ENCODE data around the gene SORCS1. TPM values are rescaled to one million over a fixed set of nuclear protein-coding genes. Genes with fewer than 3 reads are reported as not detected.

SORCS1 gene
- polyA plus RNA-seq, 1 of the 3 experiments (the other 2 are of a cell fraction), result 0.66 TPM

DNA sequence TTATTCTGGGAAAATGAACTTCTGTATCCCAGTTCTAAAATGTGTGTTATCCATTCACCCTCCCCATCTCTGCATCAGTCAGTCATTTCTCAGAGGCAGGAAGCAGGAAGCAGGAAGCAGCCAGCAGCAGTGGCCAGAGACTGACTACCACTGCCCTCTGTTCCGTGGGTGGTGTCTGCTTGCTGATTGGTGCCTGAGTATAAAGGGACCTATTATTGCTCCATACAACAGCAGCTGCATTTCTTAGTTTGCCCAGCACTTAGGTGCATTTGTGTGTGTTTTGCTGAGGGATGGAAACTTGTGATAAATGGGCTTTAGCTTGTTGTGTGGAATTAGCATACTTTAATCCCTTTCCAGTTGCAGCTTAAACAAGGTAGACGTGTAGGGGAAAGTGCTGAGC is 582.2 kb downstream of the SORCS1 start:
- 23% methylated on average over 2 of the region's 2 CpGs for WGBS (ENCODE audit: low lambda C conversion rate)
- no peak overlapping the region for H3K4me2 ChIP-seq
- POLR2A ChIA-PET, result no interaction called here

More for the DNA sequence above, 582.2 kb downstream of the SORCS1 start:
- Histone ChIP-seq H3K36me3 (replicated peaks in 1 of 2; ENCODE audit: control insufficient read depth in 1 of 2, insufficient read depth in 2 of 2, low read length in 1 of 2) (no peaks in the 10 kb centered on the region), H3K4me1 (ENCODE audit: control insufficient read depth in 1 of 2, insufficient read depth in 2 of 2, low read depth in 1 of 2, low read length in 1 of 2) (peaks cover 0 to 17% of the 10 kb centered on the region in 2 experiments; a peak in 2 of 4 replicates), H3K9me3 (no peaks in the 10 kb centered on the region), H3K27ac (ENCODE audit: low read depth in 2 of 2, low read length in 1 of 2) (no peak overlapping the region), H3K9ac (no peak overlapping the region), H3K9me2 (no peaks in the 10 kb centered on the region), H4K20me1 (ENCODE audit: insufficient read depth) (no peaks in the 10 kb centered on the region), H2AFZ (ENCODE audit: low read depth) (peak overlapping the region; percentile 41; the same call in 1 of the 2 replicates), H3K4me3 (ENCODE audit: low read depth in 2 of 2, low read length in 1 of 2) (no peak overlapping the region), H3F3A (replicated peaks; ENCODE audit: insufficient read depth) (no peaks in the 10 kb centered on the region), H3K79me2 (ENCODE audit: insufficient read depth) (no peaks in the 10 kb centered on the region), H3K27me3 (ENCODE audit: insufficient read depth) (no peaks in the 10 kb centered on the region)
- CTCF ChIA-PET, result interaction anchor here (0.6 to 1.1 kb wide), 2 partner anchors 9 to 10 kb away, joined by 3 read pairs; no protein-coding TSS in a partner anchor
- TF ChIP-seq NRF1 (IDR thresholded peaks at IDR 0.05; ENCODE audit: low read depth, low read length) (no peak), EP300 (IDR thresholded peaks at IDR 0.05; ENCODE audit: borderline replicate concordance in 1 of 2, low read depth in 1 of 2, low read length in 1 of 2) (no peak), FOXJ3 (CRISPR knock-in tag; IDR thresholded peaks at IDR 0.05) (no peak), RCOR1 (IDR thresholded peaks at IDR 0.05; ENCODE audit: low read length) (no peak), POLR2AphosphoS5 (IDR thresholded peaks at IDR 0.05; ENCODE audit: low read depth, low read length) (no peak), RAD21 (IDR thresholded peaks at IDR 0.05; ENCODE audit: low read length) (no peak), SMC3 (IDR thresholded peaks at IDR 0.05; ENCODE audit: low read depth, low read length) (no peak), GABPA (IDR thresholded peaks at IDR 0.05; ENCODE audit: low read depth) (no peak), EZH2phosphoT487 (IDR thresholded peaks at IDR 0.05; ENCODE audit: borderline replicate concordance, low read depth) (no peak), FOSL2 (IDR thresholded peaks at IDR 0.05; ENCODE audit: borderline replicate concordance, low read depth) (no peak), NFIC (IDR thresholded peaks at IDR 0.05; ENCODE audit: borderline replicate concordance) (no peak), RXRA (IDR thresholded peaks at IDR 0.05; ENCODE audit: borderline replicate concordance, low read depth) (no peak), JUND (IDR thresholded peaks at IDR 0.05) (no peak), MXI1 (IDR thresholded peaks at IDR 0.05; ENCODE audit: low read depth, low read length) (no peak)
- TF ChIP-seq, protein P1, sequence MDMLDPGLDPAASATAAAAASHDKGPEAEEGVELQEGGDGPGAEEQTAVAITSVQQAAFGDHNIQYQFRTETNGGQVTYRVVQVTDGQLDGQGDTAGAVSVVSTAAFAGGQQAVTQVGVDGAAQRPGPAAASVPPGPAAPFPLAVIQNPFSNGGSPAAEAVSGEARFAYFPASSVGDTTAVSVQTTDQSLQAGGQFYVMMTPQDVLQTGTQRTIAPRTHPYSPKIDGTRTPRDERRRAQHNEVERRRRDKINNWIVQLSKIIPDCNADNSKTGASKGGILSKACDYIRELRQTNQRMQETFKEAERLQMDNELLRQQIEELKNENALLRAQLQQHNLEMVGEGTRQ (IDR thresholded peaks at IDR 0.05; ENCODE audit: borderline replicate concordance, low read depth, low read length), result no peak
- TF ChIP-seq, protein P2, sequence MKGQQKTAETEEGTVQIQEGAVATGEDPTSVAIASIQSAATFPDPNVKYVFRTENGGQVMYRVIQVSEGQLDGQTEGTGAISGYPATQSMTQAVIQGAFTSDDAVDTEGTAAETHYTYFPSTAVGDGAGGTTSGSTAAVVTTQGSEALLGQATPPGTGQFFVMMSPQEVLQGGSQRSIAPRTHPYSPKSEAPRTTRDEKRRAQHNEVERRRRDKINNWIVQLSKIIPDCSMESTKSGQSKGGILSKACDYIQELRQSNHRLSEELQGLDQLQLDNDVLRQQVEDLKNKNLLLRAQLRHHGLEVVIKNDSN (IDR thresholded peaks at IDR 0.05; ENCODE audit: borderline replicate concordance, low read depth), result no peak
- TF ChIP-seq, protein P3, sequence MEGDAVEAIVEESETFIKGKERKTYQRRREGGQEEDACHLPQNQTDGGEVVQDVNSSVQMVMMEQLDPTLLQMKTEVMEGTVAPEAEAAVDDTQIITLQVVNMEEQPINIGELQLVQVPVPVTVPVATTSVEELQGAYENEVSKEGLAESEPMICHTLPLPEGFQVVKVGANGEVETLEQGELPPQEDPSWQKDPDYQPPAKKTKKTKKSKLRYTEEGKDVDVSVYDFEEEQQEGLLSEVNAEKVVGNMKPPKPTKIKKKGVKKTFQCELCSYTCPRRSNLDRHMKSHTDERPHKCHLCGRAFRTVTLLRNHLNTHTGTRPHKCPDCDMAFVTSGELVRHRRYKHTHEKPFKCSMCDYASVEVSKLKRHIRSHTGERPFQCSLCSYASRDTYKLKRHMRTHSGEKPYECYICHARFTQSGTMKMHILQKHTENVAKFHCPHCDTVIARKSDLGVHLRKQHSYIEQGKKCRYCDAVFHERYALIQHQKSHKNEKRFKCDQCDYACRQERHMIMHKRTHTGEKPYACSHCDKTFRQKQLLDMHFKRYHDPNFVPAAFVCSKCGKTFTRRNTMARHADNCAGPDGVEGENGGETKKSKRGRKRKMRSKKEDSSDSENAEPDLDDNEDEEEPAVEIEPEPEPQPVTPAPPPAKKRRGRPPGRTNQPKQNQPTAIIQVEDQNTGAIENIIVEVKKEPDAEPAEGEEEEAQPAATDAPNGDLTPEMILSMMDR (IDR thresholded peaks at IDR 0.05), result no peak
- TF ChIP-seq, protein P4, sequence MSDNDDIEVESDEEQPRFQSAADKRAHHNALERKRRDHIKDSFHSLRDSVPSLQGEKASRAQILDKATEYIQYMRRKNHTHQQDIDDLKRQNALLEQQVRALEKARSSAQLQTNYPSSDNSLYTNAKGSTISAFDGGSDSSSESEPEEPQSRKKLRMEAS (IDR thresholded peaks at IDR 0.05; ENCODE audit: low read depth), result no peak
- TF ChIP-seq, protein P5, sequence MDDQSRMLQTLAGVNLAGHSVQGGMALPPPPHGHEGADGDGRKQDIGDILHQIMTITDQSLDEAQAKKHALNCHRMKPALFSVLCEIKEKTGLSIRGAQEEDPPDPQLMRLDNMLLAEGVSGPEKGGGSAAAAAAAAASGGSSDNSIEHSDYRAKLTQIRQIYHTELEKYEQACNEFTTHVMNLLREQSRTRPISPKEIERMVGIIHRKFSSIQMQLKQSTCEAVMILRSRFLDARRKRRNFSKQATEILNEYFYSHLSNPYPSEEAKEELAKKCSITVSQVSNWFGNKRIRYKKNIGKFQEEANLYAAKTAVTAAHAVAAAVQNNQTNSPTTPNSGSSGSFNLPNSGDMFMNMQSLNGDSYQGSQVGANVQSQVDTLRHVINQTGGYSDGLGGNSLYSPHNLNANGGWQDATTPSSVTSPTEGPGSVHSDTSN (IDR thresholded peaks at IDR 0.05), result no peak
- TF ChIP-seq, protein P6, sequence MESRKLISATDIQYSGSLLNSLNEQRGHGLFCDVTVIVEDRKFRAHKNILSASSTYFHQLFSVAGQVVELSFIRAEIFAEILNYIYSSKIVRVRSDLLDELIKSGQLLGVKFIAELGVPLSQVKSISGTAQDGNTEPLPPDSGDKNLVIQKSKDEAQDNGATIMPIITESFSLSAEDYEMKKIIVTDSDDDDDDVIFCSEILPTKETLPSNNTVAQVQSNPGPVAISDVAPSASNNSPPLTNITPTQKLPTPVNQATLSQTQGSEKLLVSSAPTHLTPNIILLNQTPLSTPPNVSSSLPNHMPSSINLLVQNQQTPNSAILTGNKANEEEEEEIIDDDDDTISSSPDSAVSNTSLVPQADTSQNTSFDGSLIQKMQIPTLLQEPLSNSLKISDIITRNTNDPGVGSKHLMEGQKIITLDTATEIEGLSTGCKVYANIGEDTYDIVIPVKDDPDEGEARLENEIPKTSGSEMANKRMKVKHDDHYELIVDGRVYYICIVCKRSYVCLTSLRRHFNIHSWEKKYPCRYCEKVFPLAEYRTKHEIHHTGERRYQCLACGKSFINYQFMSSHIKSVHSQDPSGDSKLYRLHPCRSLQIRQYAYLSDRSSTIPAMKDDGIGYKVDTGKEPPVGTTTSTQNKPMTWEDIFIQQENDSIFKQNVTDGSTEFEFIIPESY (IDR thresholded peaks at IDR 0.05; ENCODE audit: borderline replicate concordance, low read depth), result no peak
- DNase-seq, result peak; percentile 7
